Stimulated activated CD4-positive, alpha-beta T cell treated with anti-CD3 and anti-CD28 coated beads, Interleukin-4, amount 100 ng/mL, for 24 hours (primary cell): ENCODE data around the gene CPT2.
A peak's percentile ranks its signal among the peaks of the same experiment; 100 is the strongest.

Experiments
- DNase-seq: peaks from one replicate; pipeline ENCODE4 v3.0.0-alpha.2; 2020

Gene CPT2

GRCh38 chr1:53220171-53220961 is 23.7 kb downstream of the CPT2 start, which contains the start of gene CZIB:
Gene CZIB, minus strand, starts transcription at chr1:53220634. Its CDS starts 59 bp downstream, at chr1:53220575.
- DNase-seq = peak; percentile 97

GRCh38 chr1:53220962-53221286 is 24.3 kb downstream of the CPT2 start:
- DNase-seq = no peak

- no peak for DNase-seq
Observed at GRCh38 chr1:53237638-53238037, 41.0 kb downstream of the CPT2 start.

- DNase-seq = peak; percentile 95
Observed at GRCh38 chr1:53238197-53239155, 41.9 kb downstream of the CPT2 start, which contains the start of gene MAGOH. Gene MAGOH, minus strand, starts transcription at chr1:53238518. Its CDS starts 70 bp downstream, at chr1:53238448.

GRCh38 chr1:53241828-53242227 is 45.2 kb downstream of the CPT2 start:
- no peak for DNase-seq

- DNase-seq = no peak
Observed at GRCh38 chr1:53242381-53242780, 45.8 kb downstream of the CPT2 start.

GRCh38 chr1:53244141-53244540 is 47.5 kb downstream of the CPT2 start:
- no peak for DNase-seq

GRCh38 chr1:53246261-53247134 is 49.9 kb downstream of the CPT2 start:
- DNase-seq = no peak

- no peak for DNase-seq
Observed at GRCh38 chr1:53249706-53250105, 53.1 kb downstream of the CPT2 start.

- no peak for DNase-seq
Observed at GRCh38 chr1:53250325-53250724, 53.7 kb downstream of the CPT2 start.

- no peak for DNase-seq
Observed at GRCh38 chr1:53254011-53254640, 57.5 kb downstream of the CPT2 start.

- DNase-seq = no peak
Observed at GRCh38 chr1:53255031-53255430, 58.4 kb downstream of the CPT2 start.

GRCh38 chr1:53256511-53257453 is 60.2 kb downstream of the CPT2 start:
- DNase-seq = no peak

GRCh38 chr1:53257454-53258081 is 60.9 kb downstream of the CPT2 start:
- no peak for DNase-seq

- DNase-seq = no peak
Observed at GRCh38 chr1:53258216-53258615, 61.6 kb downstream of the CPT2 start.

- DNase-seq = no peak
Observed at GRCh38 chr1:53259932-53260331, 63.3 kb downstream of the CPT2 start.

- DNase-seq = no peak
Observed at GRCh38 chr1:53260631-53261247, 64.1 kb downstream of the CPT2 start.

- no peak for DNase-seq
Observed at GRCh38 chr1:53262000-53262399, 65.4 kb downstream of the CPT2 start.
